ENCODE measurements around the gene PACRG. TPM values are rescaled to one million over a fixed set of nuclear protein-coding genes. Genes with fewer than 3 reads are reported as not detected.

PACRG gene
- total and polyA plus RNA-seq, 5 donors from 2014 or later, result 0.44 to 1.2 (median 0.87) TPM; not detected in 2

DNA sequence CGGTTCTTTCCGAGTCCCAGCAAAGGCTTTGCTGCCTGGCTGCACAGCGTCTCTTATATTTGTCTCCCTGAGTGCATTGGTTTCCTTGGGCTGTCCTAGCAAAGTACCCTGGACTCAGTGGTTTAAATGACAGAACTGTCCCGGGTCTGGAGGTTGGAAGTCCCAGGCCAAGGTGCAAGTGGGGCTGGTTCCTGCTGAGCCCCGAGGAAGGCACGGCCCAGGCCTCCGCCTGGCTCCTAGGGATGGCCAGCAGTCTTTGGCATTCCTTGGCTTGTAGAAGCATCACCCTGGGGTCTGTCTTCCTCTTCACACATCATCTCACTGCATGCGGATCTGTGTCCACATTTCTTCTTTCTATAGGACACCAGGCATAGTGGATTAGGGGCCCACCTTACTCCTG lies 621.9 kb downstream of the PACRG start:
- H3K9me3 ChIP-seq (ENCODE audit: control insufficient read depth in 2 of 2, low read length in 2 of 2), result no peaks in the 10 kb centered on the region
- H3K36me3 ChIP-seq (ENCODE audit: control insufficient read depth, insufficient read depth, low read length), result no peaks in the 10 kb centered on the region
- DNase-seq (no peak), ATAC-seq (ENCODE audit: low read depth in 2 of 2) (no peak)
- H3K4me3 Mint-ChIP-seq, result no peak overlapping the region
- no peaks in the 10 kb centered on the region for H3K27me3 ChIP-seq (ENCODE audit: control insufficient read depth, insufficient read depth, low read length)
- H3K27ac Mint-ChIP-seq, result peak overlapping the region in 1 of 3 donors; percentile 23
- H3K27ac ChIP-seq (ENCODE audit: insufficient read depth, low read length, poor library complexity, severe bottlenecking), result no peak overlapping the region
- H3K9me3 Mint-ChIP-seq, result no peaks in the 10 kb centered on the region
- no peaks in the 10 kb centered on the region for H3K36me3 Mint-ChIP-seq
- H3K4me3 ChIP-seq (ENCODE audit: low read depth, low read length), result no peak overlapping the region
- H3K4me1 Mint-ChIP-seq, result peaks cover 0 to 2% (median 0%) of the 10 kb centered on the region in 4 donors
- peaks cover 6% of the 10 kb centered on the region for H3K27me3 Mint-ChIP-seq
- no peaks in the 10 kb centered on the region for H3K4me1 ChIP-seq (ENCODE audit: control insufficient read depth, insufficient read depth, low read length, poor library complexity, severe bottlenecking)

DNA sequence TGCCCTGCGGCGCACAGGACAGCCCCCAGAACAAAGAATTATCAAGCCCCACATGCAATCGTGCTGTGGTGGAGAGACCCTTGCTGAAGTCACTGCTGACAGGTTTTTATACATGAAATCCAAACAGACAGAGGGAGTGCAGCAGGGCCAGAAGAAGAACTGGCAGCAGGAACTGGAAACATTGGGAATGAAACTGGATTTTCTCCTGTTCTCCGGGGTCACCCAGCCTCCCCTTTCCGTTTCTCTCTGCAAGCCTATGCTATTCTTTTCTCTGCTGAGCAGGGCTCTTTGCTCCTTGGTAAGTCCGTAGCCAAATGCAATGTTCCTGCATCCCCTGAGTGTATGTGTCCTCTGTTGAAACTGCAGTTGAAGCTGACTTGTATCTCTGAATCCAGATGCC lies 623.2 kb downstream of the PACRG start:
- ATAC-seq (ENCODE audit: low read depth in 2 of 2), result no peak
- DNase-seq, result no peak

DNA sequence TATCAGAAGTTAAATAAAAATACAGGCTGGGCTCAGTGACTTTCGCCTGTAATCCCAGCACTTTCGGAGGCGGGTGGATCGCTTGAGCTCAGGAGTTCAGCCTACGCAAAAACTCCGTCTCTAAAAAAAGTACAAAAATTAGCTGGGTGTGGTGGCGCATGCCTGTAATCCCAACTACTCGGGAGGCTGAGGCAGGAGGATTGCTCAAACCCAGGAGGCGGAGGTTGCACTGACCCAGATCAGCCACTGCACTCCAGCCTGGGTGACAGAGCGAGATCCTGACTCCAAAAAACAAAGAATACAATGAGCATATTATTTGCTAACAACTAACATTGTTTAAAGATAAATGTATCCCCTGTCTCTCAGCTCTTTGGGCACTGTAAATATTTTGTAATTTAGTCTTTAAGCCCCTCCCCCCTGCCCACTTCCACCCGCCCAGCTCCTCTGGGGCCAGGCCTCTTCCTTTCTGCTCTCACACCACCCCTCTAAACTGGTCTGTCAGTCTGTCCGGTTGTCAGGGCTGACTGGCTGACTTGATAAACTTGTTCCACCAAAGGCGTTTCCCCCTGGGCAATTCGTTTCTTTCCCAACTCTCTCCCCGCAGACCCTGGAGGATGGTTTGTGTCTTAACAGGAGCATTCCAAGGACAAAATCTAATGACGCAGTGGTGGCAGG lies 624.4 kb downstream of the PACRG start:
- H3K4me1 Mint-ChIP-seq, result peaks cover 0 to 2% (median 0%) of the 10 kb centered on the region in 4 donors
- H3K4me3 Mint-ChIP-seq, result no peak overlapping the region
- Histone ChIP-seq H3K27ac (ENCODE audit: insufficient read depth, low read length, poor library complexity, severe bottlenecking) (no peak overlapping the region), H3K36me3 (ENCODE audit: control insufficient read depth, insufficient read depth, low read length) (no peaks in the 10 kb centered on the region), H3K4me1 (ENCODE audit: control insufficient read depth, insufficient read depth, low read length, poor library complexity, severe bottlenecking) (no peaks in the 10 kb centered on the region), H3K9me3 (ENCODE audit: control insufficient read depth in 2 of 2, low read length in 2 of 2) (no peaks in the 10 kb centered on the region), H3K27me3 (ENCODE audit: control insufficient read depth, insufficient read depth, low read length) (no peaks in the 10 kb centered on the region), H3K4me3 (ENCODE audit: low read depth, low read length) (no peak overlapping the region)
- no peak overlapping the region for H3K27ac Mint-ChIP-seq
- ATAC-seq (ENCODE audit: low read depth in 2 of 2), result no peak
- no peaks in the 10 kb centered on the region for H3K9me3 Mint-ChIP-seq
- H3K27me3 Mint-ChIP-seq, result peaks cover 11% of the 10 kb centered on the region
- DNase-seq, result no peak
- no peaks in the 10 kb centered on the region for H3K36me3 Mint-ChIP-seq

More for the DNA sequence above, 623.2 kb downstream of the PACRG start:
- Histone ChIP-seq H3K27ac (ENCODE audit: insufficient read depth, low read length, poor library complexity, severe bottlenecking) (no peak overlapping the region), H3K27me3 (ENCODE audit: control insufficient read depth, insufficient read depth, low read length) (no peaks in the 10 kb centered on the region), H3K4me3 (ENCODE audit: low read depth, low read length) (no peak overlapping the region), H3K4me1 (ENCODE audit: control insufficient read depth, insufficient read depth, low read length, poor library complexity, severe bottlenecking) (no peaks in the 10 kb centered on the region), H3K36me3 (ENCODE audit: control insufficient read depth, insufficient read depth, low read length) (no peaks in the 10 kb centered on the region), H3K9me3 (ENCODE audit: control insufficient read depth in 2 of 2, low read length in 2 of 2) (no peaks in the 10 kb centered on the region)
- Mint-ChIP-seq H3K4me1 (peaks cover 0 to 2% (median 0%) of the 10 kb centered on the region in 4 donors), H3K9me3 (no peaks in the 10 kb centered on the region), H3K27ac (no peak overlapping the region), H3K27me3 (peaks cover 11% of the 10 kb centered on the region), H3K4me3 (no peak overlapping the region), H3K36me3 (no peaks in the 10 kb centered on the region)

DNA sequence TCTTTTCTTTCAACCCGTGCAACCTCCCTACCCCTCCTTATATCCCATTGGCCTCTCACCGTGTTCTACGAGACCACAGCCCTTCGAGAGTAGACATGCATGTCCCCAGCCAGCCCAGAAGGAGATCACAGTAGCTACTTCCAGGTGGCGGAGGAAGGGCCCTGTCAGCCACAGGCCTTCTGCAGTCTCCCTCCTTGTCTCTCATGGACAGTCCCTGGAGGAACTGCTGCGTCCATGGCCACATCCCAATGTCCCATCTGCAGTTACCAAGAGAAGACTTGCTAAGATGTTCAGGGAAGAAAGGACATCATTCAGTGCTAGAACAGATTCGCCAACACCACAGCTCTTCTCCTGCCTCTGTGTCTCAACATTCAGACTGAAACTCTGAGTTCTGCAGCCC lies 625.2 kb downstream of the PACRG start:
- H3K9me3 ChIP-seq (ENCODE audit: control insufficient read depth in 2 of 2, low read length in 2 of 2), result no peaks in the 10 kb centered on the region
- H3K27ac ChIP-seq (ENCODE audit: insufficient read depth, low read length, poor library complexity, severe bottlenecking), result no peak overlapping the region
- H3K27ac Mint-ChIP-seq, result no peak overlapping the region
- H3K9me3 Mint-ChIP-seq, result no peaks in the 10 kb centered on the region
- no peaks in the 10 kb centered on the region for H3K36me3 ChIP-seq (ENCODE audit: control insufficient read depth, insufficient read depth, low read length)
- no peaks in the 10 kb centered on the region for H3K4me1 ChIP-seq (ENCODE audit: control insufficient read depth, insufficient read depth, low read length, poor library complexity, severe bottlenecking)
- H3K36me3 Mint-ChIP-seq, result no peaks in the 10 kb centered on the region
- H3K27me3 Mint-ChIP-seq, result peaks cover 11% of the 10 kb centered on the region
- DNase-seq (no peak), ATAC-seq (ENCODE audit: low read depth in 2 of 2) (no peak)
- H3K4me3 ChIP-seq (ENCODE audit: low read depth, low read length), result no peak overlapping the region
- H3K4me1 Mint-ChIP-seq, result peaks cover 0 to 2% (median 0%) of the 10 kb centered on the region in 4 donors
- no peaks in the 10 kb centered on the region for H3K27me3 ChIP-seq (ENCODE audit: control insufficient read depth, insufficient read depth, low read length)
- no peak overlapping the region for H3K4me3 Mint-ChIP-seq

DNA sequence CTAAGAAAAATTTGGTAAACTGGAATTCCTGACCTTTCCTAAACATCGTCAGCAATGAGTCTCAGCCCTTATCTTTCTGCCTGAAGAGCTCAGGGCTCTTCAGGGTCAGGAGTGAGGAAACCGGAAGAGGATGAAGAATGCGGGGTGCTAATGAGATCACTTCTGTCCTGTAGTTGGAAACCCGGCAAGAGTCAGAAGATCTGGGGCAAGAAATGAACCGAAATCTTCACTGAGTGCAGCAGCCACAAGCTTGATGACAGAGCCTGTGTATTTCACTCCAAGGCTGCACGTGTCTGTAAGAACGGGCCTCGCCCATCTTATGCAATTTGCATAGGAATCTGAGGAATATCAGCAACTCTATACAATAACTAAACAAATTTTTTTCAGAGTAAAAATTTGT lies 626.3 kb downstream of the PACRG start:
- no peak overlapping the region for H3K4me3 Mint-ChIP-seq
- Histone ChIP-seq H3K4me3 (ENCODE audit: low read depth, low read length) (no peak overlapping the region), H3K27ac (ENCODE audit: insufficient read depth, low read length, poor library complexity, severe bottlenecking) (no peak overlapping the region), H3K36me3 (ENCODE audit: control insufficient read depth, insufficient read depth, low read length) (no peaks in the 10 kb centered on the region), H3K9me3 (ENCODE audit: control insufficient read depth in 2 of 2, low read length in 2 of 2) (no peaks in the 10 kb centered on the region), H3K27me3 (ENCODE audit: control insufficient read depth, insufficient read depth, low read length) (no peaks in the 10 kb centered on the region), H3K4me1 (ENCODE audit: control insufficient read depth, insufficient read depth, low read length, poor library complexity, severe bottlenecking) (no peaks in the 10 kb centered on the region)
- DNase-seq, result no peak
- H3K9me3 Mint-ChIP-seq, result no peaks in the 10 kb centered on the region
- no peak for ATAC-seq (ENCODE audit: low read depth in 2 of 2)
- peaks cover 0 to 2% (median 0%) of the 10 kb centered on the region in 4 donors for H3K4me1 Mint-ChIP-seq
- no peak overlapping the region for H3K27ac Mint-ChIP-seq
- H3K36me3 Mint-ChIP-seq, result no peaks in the 10 kb centered on the region
- H3K27me3 Mint-ChIP-seq, result peaks cover 11% of the 10 kb centered on the region

DNA sequence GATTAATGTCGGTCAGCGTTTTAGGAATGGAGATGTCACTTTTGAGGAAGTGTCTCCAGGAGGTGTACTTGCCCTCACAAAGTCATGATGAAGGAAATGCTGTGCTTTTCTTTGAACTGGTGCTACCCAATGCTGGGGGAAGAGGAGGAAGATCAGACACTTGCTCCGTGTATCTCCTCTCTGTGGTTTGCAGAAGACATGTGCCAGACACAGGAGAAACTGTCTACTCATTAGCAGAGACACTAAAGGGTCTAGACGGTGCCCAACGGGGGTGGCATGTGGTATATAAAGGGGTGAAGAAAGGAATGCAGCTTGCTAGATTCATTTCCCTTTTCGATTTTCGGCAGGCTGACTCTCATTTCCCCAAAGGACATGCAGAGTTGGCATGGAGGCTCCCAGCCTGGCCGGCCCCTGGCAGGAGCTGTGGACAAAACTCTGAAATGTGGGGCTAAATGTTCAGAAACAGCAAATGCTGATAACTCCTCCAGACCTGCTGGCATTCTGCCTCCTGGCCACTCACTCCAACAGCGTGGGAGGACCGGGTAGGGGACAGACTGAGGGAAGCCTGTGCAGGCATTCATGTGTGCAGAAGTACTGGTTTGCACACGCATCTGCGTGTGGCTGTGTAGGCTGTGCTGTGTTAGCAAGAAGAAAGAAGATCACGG lies 627.1 kb downstream of the PACRG start:
- Mint-ChIP-seq H3K27me3 (peaks cover 11% of the 10 kb centered on the region), H3K9me3 (no peaks in the 10 kb centered on the region), H3K36me3 (no peaks in the 10 kb centered on the region), H3K4me1 (peaks cover 0 to 2% (median 0%) of the 10 kb centered on the region in 4 donors), H3K4me3 (no peak overlapping the region), H3K27ac (no peak overlapping the region)
- no peak overlapping the region for H3K27ac ChIP-seq (ENCODE audit: insufficient read depth, low read length, poor library complexity, severe bottlenecking)
- no peak overlapping the region for H3K4me3 ChIP-seq (ENCODE audit: low read depth, low read length)
- H3K36me3 ChIP-seq (ENCODE audit: control insufficient read depth, insufficient read depth, low read length), result no peaks in the 10 kb centered on the region
- H3K4me1 ChIP-seq (ENCODE audit: control insufficient read depth, insufficient read depth, low read length, poor library complexity, severe bottlenecking), result no peaks in the 10 kb centered on the region
- DNase-seq (no peak), ATAC-seq (ENCODE audit: low read depth in 2 of 2) (peak; percentile 17 to 18)
- no peaks in the 10 kb centered on the region for H3K27me3 ChIP-seq (ENCODE audit: control insufficient read depth, insufficient read depth, low read length)
- H3K9me3 ChIP-seq (ENCODE audit: control insufficient read depth in 2 of 2, low read length in 2 of 2), result no peaks in the 10 kb centered on the region

DNA sequence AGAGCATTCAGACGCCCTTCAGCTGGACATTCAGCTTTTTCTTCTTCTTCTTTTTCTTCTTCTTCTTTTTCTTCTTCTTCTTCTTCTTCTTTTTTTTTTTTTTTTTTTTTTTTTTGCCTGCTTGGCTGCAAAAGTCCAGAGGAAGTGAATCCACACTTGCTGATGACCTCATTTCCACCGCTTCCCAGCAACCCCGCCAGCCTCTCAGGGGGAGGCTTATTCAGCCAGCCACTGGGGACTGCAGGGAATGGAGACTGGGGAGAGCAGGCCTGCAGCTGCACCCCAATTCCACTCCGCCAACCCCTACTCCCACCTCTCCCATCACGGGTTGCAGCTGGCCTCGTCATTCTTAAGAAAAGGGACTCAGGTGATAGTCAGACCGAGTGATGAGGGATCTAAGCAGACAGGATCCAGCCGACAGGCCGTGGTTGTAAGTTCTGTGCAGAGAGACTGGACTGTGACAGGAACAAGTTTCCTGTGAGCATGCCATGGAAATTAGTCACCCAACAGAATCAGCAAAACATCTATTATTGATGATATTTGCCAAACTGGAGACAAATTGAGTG lies 627.7 kb downstream of the PACRG start:
- H3K4me1 Mint-ChIP-seq, result peaks cover 0 to 2% (median 0%) of the 10 kb centered on the region in 4 donors
- H3K36me3 Mint-ChIP-seq, result no peaks in the 10 kb centered on the region
- DNase-seq (no peak), ATAC-seq (ENCODE audit: low read depth in 2 of 2) (no peak)
- H3K27me3 ChIP-seq (ENCODE audit: control insufficient read depth, insufficient read depth, low read length), result no peaks in the 10 kb centered on the region
- H3K27ac Mint-ChIP-seq, result no peak overlapping the region
- H3K4me1 ChIP-seq (ENCODE audit: control insufficient read depth, insufficient read depth, low read length, poor library complexity, severe bottlenecking), result no peaks in the 10 kb centered on the region
- H3K9me3 Mint-ChIP-seq, result no peaks in the 10 kb centered on the region
- no peak overlapping the region for H3K4me3 Mint-ChIP-seq
- H3K36me3 ChIP-seq (ENCODE audit: control insufficient read depth, insufficient read depth, low read length), result no peaks in the 10 kb centered on the region
- H3K9me3 ChIP-seq (ENCODE audit: control insufficient read depth in 2 of 2, low read length in 2 of 2), result no peaks in the 10 kb centered on the region
- H3K27ac ChIP-seq (ENCODE audit: insufficient read depth, low read length, poor library complexity, severe bottlenecking), result no peak overlapping the region
- peaks cover 11% of the 10 kb centered on the region for H3K27me3 Mint-ChIP-seq
- no peak overlapping the region for H3K4me3 ChIP-seq (ENCODE audit: low read depth, low read length)
